ENCODE measurements around the gene NPM3.
A peak's percentile ranks its signal among the peaks of the same experiment; 100 is the strongest.
"Not testable (repeated sequence)": the region's sequence is repeated elsewhere in the genome, so short reads cannot be mapped to it uniquely, and the experiment has no call there.

NPM3 gene

DNA sequence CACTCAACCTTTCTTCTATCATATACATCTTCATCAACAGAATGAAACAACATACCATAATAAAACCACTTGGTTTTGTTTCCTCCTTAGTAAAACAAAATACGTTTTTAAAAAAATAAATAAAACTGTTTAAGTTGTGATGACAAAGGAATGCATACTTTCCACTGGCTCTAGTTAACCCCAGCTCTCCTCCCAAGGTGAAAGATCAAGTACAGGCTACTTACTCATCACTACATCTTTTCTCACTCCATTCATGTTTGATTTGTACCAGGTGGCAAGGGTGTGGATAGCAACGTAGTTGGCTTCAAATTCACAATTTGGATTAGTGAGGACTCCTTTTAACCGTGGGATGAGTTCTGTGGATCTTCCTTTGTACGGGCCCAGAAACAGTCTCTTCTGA, 20.3 kb upstream of the NPM3 start:
- no peak for DNase-seq

DNA sequence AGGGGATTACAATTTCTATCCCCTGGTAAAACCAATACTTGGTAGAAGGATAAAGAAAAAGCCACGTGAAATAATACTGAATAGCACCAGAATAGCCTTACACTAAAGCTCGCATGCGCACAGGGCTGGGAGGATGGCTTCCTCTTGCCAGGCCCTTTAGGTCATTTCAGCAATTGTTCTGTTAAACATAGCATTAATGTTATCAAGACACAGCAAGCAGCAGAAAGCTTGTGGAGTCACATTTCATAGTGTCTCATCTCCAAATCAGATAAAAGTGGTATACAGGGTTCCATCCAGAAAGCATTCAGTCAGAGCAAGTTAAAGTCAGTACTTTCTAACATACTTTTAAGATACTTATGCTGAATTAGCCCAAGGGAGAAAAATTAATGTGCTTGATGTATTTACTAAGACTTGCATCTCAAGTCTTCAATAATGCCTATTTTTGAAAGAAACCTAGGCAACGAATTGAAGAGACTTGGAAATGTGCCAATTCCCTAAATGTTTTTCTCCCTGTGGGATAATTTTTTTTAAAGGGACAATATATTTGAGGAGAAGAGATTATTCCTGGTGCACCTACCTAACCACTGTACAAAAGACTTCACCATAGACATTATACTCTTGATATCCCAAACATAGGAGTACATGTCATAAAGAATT, 14.3 kb upstream of the NPM3 start:
- no peak for DNase-seq

DNA sequence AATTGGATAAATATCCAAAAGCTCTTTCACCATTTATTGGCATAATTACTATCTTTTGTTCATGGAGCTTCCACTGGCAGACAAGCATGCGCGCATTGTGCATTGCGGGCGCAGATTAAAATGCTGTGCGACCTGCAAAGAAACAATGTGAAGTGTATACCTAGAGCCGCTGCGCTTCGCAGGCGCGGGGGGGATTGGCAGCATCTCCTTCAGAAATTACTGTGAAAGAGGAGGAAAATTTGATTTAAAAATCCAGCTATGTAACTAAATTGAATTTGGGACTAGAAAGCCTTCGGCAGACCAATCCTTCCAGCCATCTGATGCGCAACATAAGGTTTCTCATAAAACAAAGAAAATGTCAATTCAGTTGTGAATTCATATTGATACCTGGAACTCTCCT, 10.3 kb upstream of the NPM3 start:
- DNase-seq = no peak

DNA sequence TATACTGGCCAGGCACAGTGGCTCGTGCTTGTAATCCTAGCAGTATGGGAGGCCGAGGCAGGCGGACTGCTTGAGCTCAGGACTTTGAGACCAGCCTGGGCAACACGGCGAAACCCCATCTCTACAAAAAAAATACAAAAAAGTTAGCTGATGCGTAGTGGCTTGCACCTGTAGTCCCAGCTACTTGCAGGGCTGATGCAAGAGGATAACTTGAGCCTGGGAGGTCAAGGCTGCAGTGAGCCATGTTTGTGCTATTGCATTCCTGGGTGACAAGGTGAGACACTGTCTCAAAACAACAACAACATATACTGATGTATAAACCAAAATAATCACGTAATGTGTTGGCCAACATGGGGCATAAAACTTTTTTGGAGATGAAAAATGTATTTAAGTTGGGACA, 6.4 kb upstream of the NPM3 start:
- DNase-seq = no peak

DNA sequence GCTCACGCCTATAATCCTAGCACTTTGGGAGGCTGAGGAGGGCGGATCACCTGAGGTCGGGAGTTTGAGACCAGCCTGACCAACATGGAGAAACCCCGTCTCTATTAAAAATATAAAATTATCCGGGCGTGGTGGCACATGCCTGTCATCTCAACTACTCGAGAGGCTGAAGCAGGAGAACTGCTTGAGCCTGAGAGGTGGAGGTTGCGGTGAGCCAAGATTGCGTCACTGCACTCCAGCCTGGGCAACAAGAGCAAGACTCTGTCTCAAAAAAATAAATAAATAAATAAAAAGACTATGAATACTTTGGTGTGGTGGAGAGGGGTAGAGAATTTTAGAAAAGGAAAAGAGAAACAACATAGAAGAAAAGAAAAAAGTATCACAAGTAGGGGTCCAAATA, 6.0 kb upstream of the NPM3 start:
- not testable (repeated sequence) for DNase-seq

DNA sequence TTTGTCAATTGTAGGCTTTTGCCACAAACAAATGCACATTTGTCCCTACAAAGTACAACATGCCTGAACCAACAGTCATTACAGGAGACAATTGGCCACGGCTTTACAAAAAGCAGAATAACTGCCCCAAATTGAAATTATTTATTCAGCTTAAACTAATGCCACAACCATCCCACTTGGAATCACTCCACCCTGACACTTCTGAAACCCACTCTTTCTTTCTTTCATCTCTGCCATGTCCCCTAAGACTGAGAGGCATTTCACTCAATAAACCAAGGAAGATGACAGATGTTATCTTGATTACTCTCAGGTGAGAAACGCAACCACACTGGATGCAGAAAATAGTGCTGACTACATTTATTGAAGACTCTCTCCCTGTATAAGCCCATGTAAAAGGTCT, 2.6 kb upstream of the NPM3 start:
- DNase-seq = no peak

DNA sequence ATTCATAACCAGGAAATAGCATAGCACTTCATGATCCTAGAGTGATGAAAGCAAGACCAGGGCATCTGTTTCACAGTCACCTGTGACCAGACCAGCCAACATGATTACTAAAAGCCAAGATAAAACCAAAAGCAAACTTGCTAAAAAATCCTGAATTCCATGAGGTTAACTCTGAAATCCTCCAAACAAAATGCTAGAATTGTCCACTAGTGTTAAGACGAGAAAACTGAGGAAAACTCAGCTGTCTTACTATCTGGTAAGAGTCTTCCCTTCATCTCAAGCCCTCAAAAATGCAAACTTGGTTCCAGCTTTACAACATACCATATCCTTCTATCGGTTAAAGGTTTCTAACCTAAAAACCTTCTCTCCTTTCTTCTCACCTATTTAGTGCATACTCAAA, 1.3 kb upstream of the NPM3 start:
- DNase-seq = no peak

DNA sequence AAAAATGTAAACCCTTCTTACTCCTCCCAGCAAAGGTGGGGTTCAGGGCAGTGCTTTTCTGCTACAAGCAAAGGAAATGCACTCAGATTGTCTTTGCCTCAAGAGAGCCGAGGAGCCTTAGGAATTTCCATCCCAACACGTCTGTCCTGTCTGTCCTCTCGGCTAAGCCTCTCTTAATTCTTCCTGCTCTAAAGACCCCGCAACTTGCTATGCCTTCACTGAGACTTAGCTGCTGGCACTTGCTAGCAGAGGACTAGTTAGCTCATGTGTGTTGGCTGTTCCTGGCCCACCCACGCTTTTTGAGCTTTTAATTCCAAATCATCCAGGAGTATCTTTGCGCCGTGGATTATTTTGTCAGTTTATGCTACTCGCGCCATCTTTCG, 481 bp upstream of the NPM3 start:
- no peak for DNase-seq

DNA sequence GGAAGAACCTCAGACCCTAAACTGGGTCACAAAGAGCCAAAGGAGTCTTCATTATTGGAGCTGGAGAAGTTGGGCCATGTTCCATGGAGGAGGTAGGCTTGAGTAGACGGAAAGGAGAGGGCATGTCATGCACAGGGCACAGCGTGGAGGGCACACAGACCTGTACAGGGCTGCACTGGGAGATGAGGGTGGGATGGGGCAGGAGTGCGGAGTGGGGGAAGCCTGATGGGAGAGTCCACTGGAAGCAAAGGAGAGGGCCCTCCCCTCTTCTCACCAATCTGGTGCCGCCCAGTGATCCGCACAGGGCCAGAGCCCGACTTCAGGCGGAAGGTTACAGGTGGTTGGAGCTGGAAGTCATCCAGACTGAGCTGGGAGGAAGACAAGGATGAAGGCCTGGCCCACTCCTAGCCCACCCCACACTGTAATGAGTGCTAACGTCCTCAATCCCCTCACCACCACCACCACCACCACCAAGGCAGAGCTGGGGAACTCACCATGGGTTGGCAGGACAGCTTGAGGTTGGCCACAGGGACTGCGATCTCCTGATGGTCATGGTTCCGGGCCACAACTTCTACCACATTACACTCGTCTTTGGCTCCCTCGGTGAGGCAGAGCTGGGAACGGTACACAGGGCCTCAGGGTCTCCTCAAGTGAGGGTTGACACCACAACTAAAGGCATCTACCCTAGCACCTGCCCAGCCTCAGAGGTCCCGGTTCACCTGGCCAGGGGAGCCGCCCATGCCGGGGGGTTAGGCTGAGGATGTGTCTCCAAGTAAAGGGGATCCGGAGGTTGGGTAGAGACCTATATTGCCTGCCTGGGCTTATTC, 1.0 kb downstream of the NPM3 start:
- no peak for DNase-seq

DNA sequence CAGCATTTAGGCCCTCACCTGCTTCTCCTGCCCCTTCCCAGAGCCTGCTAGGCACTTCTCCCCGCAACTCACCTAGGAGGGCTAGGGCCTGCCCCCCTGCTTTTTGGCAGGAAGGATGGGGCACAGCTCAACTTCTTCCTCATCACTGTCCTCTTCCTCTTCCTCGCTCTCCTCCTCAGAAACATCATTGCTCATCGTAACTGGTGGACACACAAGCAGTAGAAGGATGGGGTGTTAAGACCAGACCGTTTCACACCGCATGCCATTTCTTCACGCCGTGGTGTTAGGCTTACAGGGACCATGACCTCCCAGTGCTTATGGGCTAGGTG, 1.6 kb downstream of the NPM3 start:
- DNase-seq = no peak

DNA sequence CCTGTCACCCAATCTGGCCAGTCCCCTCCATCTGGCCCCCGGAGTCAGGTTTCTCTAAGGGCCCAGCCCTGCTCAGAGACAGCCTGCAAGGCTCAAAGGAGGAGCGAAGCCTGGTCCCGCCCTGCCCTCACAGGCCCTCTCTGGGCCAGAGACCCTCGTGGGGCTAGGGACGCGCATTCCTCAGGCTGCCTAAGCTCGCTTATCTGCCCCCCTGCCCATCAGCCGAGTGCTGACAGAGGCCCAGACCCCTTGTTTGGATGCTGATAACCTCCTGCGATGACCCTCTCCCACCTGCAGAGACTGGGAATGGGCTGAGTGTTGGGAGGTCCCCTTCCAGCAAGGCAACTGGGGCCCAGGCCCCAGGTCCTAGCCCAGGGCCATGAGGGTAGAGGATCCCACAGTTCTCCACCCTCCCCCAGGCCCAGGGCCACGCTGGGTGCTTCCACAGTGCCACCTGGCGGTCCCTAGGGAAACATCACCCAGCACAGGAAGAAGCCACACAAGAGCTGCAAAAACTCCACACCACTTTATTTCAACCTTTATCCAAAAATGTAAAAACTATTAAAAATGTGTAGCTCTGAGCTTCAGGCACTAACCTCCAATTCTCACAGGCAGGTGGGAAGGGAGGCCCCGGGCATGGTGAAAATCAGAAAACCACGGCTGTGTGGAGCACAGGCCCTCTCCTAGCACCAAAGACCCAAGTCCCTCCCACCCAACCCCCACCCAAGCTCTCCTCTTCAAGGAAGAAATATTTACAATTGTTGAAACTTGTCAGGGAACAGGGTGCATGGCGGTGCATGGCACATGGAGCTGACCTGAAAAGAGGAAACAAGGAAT, 2.2 kb downstream of the NPM3 start:
- peak; percentile 85 for DNase-seq

DNA sequence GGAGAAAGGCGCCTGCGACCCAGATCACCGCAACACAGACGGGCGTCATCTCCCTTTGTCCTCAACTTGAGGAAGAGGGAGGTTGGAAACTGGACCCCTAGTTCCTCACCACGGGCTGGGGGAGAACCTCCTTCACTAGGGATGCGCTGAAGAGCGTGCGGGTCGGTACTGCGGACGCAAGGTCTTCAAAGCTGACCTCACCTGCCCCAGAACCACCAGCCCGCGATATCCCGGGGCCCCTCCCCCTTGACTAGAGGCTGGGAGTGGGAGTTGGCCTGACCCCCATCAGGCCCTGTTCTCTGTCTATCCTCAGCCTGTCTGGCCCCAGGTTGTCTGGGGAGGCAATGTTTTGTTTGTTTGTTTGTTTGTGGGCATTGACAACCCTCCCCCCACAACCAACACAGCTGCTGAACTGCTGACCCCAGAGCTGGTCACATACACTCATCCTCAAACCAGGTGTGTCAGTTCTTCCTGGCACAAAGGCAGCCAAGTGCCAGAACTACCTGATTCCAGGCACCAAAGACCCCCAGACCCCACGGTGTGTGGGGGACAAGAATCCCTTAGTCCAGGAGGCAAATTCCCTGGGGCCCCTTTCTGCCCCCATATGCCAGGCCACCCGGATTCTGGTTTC, 2.9 kb downstream of the NPM3 start:
- no peak for DNase-seq

DNA sequence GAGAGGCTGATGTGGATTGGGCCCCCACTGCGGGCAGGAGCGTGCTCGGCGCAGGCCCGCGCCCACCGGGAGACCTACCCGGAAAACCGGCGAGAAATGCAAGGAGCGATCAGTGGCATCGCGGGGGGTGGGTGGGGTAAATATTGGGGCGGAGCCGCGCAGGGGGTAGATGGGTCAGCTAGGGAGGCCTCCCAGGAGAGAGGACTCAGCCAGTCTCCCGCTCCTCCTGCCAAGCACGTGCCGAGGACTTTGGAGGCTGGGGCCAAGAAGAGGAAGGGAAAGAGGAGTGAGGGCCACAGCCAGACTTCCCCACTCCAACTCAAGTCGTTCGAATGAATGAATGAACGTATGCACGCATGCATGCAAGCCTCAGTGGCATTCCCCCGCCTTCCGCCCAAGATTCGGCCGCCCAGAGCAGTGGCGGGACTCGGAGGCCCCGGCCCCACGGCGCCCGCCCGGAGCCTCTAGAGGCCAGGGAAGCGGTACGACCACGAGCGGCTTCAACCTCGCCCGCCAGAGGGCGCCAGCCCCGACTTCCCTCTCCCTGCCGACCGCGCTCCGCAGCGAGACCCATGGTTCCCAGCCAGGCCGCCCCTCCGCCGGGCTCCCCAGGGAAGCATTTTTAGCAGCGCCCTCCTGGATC, 3.6 kb downstream of the NPM3 start:
- peak; percentile 92 for DNase-seq

DNA sequence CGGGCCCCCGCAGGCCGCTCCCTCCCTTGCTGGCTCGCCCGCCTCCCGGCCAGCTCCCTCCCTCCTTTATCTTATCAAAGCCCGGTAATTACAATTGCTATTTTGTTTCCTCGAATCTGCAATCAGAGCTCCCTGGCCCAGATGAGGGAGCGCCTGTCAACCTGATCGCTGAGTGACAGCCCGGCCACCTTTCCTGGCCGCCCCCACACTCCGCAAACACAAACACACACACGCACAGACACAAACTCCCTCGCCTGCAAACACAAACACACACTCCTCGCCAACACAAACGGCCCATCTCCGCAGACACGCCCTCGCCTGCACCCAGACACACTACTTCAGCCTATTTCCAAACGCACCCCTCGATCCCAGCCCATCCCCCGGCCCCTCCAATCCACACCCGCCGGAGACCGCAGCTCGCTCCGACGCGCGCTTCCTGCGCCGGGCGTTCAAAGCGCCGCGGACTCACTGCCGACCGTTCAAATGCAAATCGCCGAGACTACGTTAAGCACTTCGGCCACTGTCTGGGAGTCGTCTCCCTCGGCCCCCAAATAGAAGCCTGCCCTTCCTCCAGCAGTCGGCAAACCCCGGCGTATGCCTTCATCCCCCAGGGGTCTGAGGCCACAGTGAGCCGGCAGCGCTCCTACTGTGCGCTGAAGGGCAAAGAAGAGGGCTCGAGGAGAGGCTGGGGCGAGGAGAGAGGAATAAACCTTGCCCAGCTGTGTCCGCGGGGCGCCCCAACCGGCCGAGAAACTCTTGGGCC, 4.3 kb downstream of the NPM3 start:
- DNase-seq = peak; percentile 78

DNA sequence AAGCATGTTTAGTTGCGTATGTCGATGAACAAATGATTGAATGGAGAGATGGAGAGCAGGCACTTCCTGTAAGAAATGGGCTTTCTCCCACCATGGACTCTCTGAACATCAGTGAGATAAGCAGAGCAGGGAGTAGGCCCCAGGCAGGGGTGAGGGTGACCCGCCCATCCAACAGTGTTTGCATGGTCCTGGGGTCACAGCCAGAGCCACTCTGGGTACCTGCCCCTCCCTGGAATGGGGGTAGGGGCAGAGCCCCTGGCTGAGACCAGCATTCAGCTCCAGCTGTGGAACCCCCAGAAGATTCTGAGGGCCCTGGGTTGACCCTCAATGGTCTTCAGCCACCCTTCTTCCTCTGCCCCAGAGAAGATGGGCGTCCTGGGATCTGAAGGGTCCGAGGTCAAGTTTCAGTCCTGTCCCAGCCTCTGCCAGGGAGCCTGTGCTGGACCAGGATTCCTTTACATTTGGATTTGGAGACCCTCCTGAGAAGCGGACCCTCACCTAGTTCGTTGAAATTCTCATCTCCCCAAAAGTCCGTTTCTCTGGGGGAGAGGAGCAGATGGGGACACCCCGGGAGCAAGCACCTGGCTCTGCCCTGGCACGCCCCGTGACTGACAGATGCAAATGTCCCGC, 5.0 kb downstream of the NPM3 start:
- DNase-seq = no peak

DNA sequence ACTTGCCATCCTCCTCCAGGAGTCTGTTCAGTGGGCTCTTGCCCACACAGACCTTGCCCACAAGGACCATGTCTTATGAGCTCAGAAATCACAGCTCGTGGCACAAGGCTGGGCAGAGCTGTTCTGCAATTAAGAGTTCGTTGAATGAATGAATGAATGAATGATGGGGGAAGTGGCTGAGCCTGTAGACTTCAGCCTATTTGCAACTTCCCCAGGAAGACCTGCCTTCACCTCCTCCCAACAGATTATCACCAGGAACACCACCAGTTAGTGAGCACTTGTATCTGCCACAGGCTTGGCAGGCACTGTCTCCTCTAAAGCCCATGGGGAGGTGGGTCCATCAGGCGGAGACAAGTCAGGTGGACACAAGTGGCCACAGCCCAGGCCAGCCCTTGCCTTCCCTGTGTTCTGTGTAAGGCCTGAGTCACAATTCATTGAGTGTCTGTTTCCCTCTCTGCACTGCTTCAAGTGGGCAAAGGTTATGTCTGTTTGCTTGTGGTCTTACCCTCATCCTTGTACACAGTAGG, 5.6 kb downstream of the NPM3 start:
- no peak for DNase-seq

DNA sequence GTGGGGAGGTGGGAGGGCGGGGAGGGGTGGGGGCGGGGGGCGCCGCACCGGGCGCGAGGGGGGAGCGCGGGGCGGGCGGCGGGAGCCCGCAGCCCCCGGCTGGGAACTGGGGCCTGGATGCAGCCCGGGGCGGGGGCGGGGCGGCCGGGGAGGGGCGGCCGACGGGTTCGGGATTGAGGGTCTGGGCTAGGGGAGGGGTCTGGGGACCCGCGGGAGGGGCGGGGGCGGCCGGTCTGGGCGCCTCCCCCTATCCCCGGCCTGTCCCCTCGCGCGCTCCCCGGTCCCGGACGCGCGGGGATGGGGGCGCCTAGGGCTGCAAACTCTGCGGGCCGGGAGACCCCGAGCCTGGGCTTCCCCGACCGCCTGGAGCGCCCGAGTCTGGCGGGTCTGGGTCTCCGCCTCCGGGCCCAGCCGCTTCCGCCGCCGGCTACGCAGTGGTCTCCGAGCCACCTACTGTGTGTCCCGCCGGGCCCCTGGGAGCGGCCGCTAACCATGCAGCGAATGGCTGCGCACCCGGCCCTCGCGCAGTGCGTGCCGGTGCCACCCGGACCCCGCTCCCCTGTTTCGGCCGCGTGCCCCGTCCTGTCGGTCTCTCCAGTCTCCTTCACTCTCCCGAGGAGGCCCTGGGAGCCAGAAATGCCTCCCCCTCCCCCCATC, 7.0 kb downstream of the NPM3 start:
- peak; percentile 28 for DNase-seq

DNA sequence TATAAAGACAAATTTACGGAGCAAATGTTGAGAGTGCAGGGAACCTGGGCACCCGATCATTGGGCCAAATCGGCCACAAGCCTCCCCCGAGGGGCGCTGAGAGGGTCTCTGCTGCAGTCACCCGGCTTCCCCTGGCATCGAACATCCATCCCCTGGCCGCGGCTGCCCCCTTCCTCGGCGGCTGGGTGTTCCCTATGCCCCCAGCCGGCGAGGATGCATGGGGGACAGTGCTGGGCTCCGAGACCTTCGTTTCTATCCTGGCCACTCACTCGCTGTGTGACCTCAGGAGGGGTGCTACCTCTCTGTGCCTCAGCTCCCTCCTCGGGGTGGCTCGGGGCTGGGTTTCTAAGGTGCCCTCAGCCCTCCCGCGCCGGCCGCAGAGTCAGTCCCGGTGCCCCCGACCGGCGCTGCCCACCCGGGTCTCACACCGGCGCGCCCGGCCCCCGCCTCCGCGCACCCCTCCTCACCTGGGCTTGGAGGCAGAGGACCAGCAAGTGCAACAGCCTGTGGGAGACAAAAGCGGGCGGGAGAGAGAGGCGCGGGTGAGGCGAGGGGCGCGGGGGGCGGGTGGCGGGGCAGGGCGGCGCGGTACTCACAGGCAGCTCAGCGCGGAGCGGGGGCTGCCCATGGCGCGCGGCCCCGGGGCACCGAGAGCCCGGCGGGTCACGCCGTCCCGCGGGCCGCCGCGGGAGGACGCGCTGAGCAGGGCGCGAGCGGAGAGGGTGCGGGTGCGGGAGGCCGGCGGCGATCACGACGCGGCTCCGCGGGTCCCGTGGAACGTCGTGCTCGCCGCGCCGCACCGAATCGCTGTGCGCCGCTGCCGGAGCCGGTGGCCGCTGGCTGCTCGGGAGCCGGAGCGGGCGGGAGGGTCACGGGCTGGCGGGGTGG, 7.7 kb downstream of the NPM3 start, which contains the start of gene FGF8:
TSS of gene FGF8 (minus strand) at position 842 of the 888 bp plus-strand sequence. CDS start at position 628, 214 bp downstream.
- DNase-seq = peak; percentile 37

DNA sequence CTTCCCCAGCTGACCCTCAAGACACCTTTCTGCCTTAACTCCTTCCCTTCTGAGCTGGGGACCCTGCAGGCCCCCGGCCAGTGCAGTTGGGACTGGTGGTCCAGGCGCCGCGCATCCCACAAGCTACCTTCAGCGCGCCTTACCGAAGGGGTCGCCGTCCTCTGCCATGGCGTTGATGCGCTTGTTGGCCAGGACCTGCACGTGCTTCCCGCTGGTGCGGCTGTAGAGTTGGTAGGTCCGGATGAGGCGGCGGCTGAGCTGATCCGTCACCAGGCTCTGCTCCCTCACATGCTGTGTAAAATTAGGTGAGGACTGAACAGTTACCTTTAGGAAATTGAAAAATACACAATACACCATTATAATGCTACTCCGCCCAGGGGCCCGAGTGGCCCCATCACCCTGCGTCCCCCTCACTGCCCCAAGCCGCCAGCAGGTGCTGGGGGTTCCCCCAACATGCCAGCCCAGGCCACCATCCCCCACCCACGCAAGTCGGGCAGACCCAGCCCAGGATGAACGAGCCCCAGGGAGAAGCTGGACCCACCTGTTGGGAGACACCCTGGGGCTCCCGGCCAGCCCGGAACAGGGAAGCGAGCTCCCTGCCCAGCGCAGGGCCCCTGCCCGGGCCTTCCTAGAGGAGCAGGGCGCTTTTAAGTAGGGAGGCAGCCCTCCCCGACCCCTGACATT, 8.5 kb downstream of the NPM3 start:
- DNase-seq = peak; percentile 40

Data from eye (tissue), 1 donor.